HEK293 (cell line): Measurements from ENCODE around the gene SARS2.

Experiments
- GLIS1 ChIP-seq: fragments of 450-650 bp; formaldehyde crosslinking; IDR thresholded peaks from 2 replicates; pipeline ENCODE4 v1.5.1; 2016; ENCODE audit warnings: missing biosample characterization, missing genetic modification characterization
- GLIS2 ChIP-seq: fragments of 450-650 bp; formaldehyde crosslinking; IDR thresholded peaks from 2 replicates; pipeline ENCODE4 v1.5.1; 2016; ENCODE audit warnings: missing biosample characterization, missing genetic modification characterization
- MYNN ChIP-seq: fragments of 450-650 bp; formaldehyde crosslinking; IDR thresholded peaks from 2 replicates; pipeline ENCODE4 v1.5.1; 2016; ENCODE audit warnings: missing biosample characterization, missing genetic modification characterization, borderline replicate concordance
- SCRT1 ChIP-seq: fragments of 450-650 bp; formaldehyde crosslinking; IDR thresholded peaks from 2 replicates; pipeline ENCODE4 v1.5.1; 2016; ENCODE audit warnings: missing biosample characterization, missing genetic modification characterization, borderline replicate concordance
- WT1 ChIP-seq: fragments of 450-650 bp; formaldehyde crosslinking; IDR thresholded peaks from 2 replicates; pipeline ENCODE4 v1.5.1; 2016; ENCODE audit warnings: missing biosample characterization, missing genetic modification characterization
- ZBTB48 ChIP-seq: fragments of 450-650 bp; formaldehyde crosslinking; IDR thresholded peaks from 2 replicates; pipeline ENCODE4 v1.5.1; 2016; ENCODE audit warnings: missing biosample characterization, missing genetic modification characterization
- ZFP41 ChIP-seq: fragments of 450-650 bp; formaldehyde crosslinking; IDR thresholded peaks from 2 replicates; pipeline ENCODE4 v1.5.1; 2016; ENCODE audit warnings: missing biosample characterization, missing genetic modification characterization, borderline replicate concordance
- ZNF138 ChIP-seq: fragments of 450-650 bp; formaldehyde crosslinking; IDR thresholded peaks from 2 replicates; pipeline ENCODE4 v1.5.1; 2016; ENCODE audit warnings: missing biosample characterization, missing genetic modification characterization, borderline replicate concordance
- ZNF423 ChIP-seq: fragments of 450-650 bp; formaldehyde crosslinking; IDR thresholded peaks from 2 replicates; pipeline ENCODE4 v1.5.1; 2016; ENCODE audit warnings: missing biosample characterization, missing genetic modification characterization
- ZNF48 ChIP-seq: fragments of 450-650 bp; formaldehyde crosslinking; IDR thresholded peaks from 2 replicates; pipeline ENCODE4 v1.5.1; 2016; ENCODE audit warnings: missing biosample characterization, missing genetic modification characterization
- ZNF600 ChIP-seq: fragments of 450-650 bp; formaldehyde crosslinking; IDR thresholded peaks from 2 replicates; pipeline ENCODE4 v1.5.1; 2016; ENCODE audit warnings: missing biosample characterization, missing genetic modification characterization
- ZSCAN16 ChIP-seq: fragments of 450-650 bp; formaldehyde crosslinking; IDR thresholded peaks from 2 replicates; pipeline ENCODE4 v1.5.1; 2016; ENCODE audit warnings: missing biosample characterization, missing genetic modification characterization
- ZSCAN30 ChIP-seq: fragments of 450-650 bp; IDR thresholded peaks from 2 replicates; pipeline ENCODE4 v1.5.1; 2018; ENCODE audit warnings: missing biosample characterization, mild to moderate bottlenecking, missing genetic modification characterization, moderate library complexity
- TF ChIP-seq, protein P1 (sequence below): fragments of 450-650 bp; formaldehyde crosslinking; IDR thresholded peaks from 2 replicates; pipeline ENCODE4 v1.5.1; 2016; ENCODE audit warnings: missing biosample characterization, missing genetic modification characterization
- TF ChIP-seq, protein P2 (sequence below): fragments of 450-650 bp; formaldehyde crosslinking; IDR thresholded peaks from 2 replicates; pipeline ENCODE4 v1.5.1; 2017; ENCODE audit warnings: missing biosample characterization, missing genetic modification characterization
- TF ChIP-seq, protein P3 (sequence below): fragments of 450-650 bp; formaldehyde crosslinking; IDR thresholded peaks from 2 replicates; pipeline ENCODE4 v1.5.1; 2016; ENCODE audit warnings: missing biosample characterization, missing genetic modification characterization
- TF ChIP-seq, protein P4 (sequence below): fragments of 450-650 bp; formaldehyde crosslinking; IDR thresholded peaks from 2 replicates; pipeline ENCODE4 v1.5.1; 2016; ENCODE audit warnings: missing biosample characterization, missing genetic modification characterization
- TF ChIP-seq, protein P5 (sequence below): fragments of 450-650 bp; formaldehyde crosslinking; IDR thresholded peaks from 2 replicates; pipeline ENCODE4 v1.5.1; 2016; ENCODE audit warnings: missing biosample characterization, missing genetic modification characterization
- TF ChIP-seq, protein P6 (sequence below): fragments of 450-650 bp; formaldehyde crosslinking; IDR thresholded peaks from 2 replicates; pipeline ENCODE4 v1.5.1; 2017; ENCODE audit warnings: missing biosample characterization, missing genetic modification characterization
- TF ChIP-seq, protein P7 (sequence below): fragments of 450-650 bp; formaldehyde crosslinking; IDR thresholded peaks from 2 replicates; pipeline ENCODE4 v1.5.1; 2016; ENCODE audit warnings: missing biosample characterization, missing genetic modification characterization
- TF ChIP-seq, protein P8 (sequence below): fragments of 450-650 bp; formaldehyde crosslinking; IDR thresholded peaks from 2 replicates; pipeline ENCODE4 v1.5.1; 2016; ENCODE audit warnings: missing biosample characterization, missing genetic modification characterization
- TF ChIP-seq, protein P9 (sequence below): fragments of 450-650 bp; formaldehyde crosslinking; IDR thresholded peaks from 2 replicates; pipeline ENCODE4 v1.5.1; 2016; ENCODE audit warnings: missing biosample characterization, missing genetic modification characterization

The SARS2 gene

DNA sequence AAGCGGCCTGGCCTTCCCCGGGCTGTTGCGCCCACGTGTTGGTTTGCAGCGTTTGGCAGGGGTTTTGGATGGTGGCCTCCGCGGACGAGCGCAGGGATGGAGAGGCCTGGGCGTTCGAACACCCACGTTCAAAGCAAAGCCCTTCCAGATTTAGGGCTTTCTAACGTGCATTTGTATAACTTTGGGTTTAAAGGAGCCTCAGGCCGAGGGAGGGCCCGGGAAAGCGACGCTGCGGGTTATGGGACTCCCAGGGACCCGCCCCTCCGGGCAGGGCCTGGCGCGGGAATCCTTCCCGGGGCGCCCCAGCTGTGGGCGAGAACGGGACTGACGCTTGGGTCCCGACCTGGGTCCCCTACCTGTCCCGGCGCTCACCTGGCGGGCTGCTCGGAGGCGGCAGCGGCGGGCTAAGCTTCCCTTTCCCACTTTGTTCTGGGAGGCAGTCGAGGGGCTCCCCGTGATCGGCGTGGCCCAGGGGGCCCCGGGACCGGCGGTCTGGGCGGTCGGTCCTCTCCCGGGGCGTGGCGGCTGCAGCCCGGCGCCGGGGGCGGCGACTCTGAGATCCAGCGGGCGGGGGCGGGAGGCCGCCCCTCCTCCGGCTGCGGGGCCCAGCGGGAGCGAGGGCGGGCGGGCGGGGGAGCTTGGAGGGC, 44.8 kb upstream of the SARS2 start, which contains the start of gene FBXO17 (continued):
- TF ChIP-seq, protein P1, sequence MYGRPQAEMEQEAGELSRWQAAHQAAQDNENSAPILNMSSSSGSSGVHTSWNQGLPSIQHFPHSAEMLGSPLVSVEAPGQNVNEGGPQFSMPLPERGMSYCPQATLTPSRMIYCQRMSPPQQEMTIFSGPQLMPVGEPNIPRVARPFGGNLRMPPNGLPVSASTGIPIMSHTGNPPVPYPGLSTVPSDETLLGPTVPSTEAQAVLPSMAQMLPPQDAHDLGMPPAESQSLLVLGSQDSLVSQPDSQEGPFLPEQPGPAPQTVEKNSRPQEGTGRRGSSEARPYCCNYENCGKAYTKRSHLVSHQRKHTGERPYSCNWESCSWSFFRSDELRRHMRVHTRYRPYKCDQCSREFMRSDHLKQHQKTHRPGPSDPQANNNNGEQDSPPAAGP (tag by site-specific recombination), result peak; percentile 84
- TF ChIP-seq, protein P2, sequence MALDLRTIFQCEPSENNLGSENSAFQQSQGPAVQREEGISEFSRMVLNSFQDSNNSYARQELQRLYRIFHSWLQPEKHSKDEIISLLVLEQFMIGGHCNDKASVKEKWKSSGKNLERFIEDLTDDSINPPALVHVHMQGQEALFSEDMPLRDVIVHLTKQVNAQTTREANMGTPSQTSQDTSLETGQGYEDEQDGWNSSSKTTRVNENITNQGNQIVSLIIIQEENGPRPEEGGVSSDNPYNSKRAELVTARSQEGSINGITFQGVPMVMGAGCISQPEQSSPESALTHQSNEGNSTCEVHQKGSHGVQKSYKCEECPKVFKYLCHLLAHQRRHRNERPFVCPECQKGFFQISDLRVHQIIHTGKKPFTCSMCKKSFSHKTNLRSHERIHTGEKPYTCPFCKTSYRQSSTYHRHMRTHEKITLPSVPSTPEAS (tag by site-specific recombination), result peak; percentile 35; the same call in 1 of the 2 replicates
- TF ChIP-seq, protein P3, sequence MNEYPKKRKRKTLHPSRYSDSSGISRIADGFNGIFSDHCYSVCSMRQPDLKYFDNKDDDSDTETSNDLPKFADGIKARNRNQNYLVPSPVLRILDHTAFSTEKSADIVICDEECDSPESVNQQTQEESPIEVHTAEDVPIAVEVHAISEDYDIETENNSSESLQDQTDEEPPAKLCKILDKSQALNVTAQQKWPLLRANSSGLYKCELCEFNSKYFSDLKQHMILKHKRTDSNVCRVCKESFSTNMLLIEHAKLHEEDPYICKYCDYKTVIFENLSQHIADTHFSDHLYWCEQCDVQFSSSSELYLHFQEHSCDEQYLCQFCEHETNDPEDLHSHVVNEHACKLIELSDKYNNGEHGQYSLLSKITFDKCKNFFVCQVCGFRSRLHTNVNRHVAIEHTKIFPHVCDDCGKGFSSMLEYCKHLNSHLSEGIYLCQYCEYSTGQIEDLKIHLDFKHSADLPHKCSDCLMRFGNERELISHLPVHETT (tag by site-specific recombination), result peak; percentile 52
- TF ChIP-seq, protein P4, sequence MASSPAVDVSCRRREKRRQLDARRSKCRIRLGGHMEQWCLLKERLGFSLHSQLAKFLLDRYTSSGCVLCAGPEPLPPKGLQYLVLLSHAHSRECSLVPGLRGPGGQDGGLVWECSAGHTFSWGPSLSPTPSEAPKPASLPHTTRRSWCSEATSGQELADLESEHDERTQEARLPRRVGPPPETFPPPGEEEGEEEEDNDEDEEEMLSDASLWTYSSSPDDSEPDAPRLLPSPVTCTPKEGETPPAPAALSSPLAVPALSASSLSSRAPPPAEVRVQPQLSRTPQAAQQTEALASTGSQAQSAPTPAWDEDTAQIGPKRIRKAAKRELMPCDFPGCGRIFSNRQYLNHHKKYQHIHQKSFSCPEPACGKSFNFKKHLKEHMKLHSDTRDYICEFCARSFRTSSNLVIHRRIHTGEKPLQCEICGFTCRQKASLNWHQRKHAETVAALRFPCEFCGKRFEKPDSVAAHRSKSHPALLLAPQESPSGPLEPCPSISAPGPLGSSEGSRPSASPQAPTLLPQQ (tag by site-specific recombination), result peak; percentile 93
- TF ChIP-seq ZSCAN16 (tag by site-specific recombination) (peak; percentile 74; the same call in 1 of the 2 replicates), ZSCAN30 (tag by site-specific recombination) (peak; percentile 93), ZFP41 (tag by site-specific recombination) (no peak), GLIS2 (tag by site-specific recombination) (peak; percentile 100), WT1 (tag by site-specific recombination) (peak; percentile 76), ZNF48 (no peak), SCRT1 (tag by site-specific recombination) (peak; percentile 97), ZNF600 (tag by site-specific recombination) (peak; percentile 98), ZBTB48 (tag by site-specific recombination) (peak; percentile 98), ZNF423 (tag by site-specific recombination) (peak; percentile 94), ZNF138 (no peak), MYNN (no peak), GLIS1 (tag by site-specific recombination) (peak; percentile 91)
- TF ChIP-seq, protein P5, sequence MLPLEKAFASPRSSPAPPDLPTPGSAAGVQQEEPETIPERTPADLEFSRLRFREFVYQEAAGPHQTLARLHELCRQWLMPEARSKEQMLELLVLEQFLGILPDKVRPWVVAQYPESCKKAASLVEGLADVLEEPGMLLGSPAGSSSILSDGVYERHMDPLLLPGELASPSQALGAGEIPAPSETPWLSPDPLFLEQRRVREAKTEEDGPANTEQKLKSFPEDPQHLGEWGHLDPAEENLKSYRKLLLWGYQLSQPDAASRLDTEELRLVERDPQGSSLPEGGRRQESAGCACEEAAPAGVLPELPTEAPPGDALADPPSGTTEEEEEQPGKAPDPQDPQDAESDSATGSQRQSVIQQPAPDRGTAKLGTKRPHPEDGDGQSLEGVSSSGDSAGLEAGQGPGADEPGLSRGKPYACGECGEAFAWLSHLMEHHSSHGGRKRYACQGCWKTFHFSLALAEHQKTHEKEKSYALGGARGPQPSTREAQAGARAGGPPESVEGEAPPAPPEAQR (tag by site-specific recombination), result peak; percentile 46; the same call in 1 of the 2 replicates
- TF ChIP-seq, protein P6, sequence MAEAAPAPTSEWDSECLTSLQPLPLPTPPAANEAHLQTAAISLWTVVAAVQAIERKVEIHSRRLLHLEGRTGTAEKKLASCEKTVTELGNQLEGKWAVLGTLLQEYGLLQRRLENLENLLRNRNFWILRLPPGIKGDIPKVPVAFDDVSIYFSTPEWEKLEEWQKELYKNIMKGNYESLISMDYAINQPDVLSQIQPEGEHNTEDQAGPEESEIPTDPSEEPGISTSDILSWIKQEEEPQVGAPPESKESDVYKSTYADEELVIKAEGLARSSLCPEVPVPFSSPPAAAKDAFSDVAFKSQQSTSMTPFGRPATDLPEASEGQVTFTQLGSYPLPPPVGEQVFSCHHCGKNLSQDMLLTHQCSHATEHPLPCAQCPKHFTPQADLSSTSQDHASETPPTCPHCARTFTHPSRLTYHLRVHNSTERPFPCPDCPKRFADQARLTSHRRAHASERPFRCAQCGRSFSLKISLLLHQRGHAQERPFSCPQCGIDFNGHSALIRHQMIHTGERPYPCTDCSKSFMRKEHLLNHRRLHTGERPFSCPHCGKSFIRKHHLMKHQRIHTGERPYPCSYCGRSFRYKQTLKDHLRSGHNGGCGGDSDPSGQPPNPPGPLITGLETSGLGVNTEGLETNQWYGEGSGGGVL (tag by site-specific recombination), result peak; percentile 80
- TF ChIP-seq, protein P7, sequence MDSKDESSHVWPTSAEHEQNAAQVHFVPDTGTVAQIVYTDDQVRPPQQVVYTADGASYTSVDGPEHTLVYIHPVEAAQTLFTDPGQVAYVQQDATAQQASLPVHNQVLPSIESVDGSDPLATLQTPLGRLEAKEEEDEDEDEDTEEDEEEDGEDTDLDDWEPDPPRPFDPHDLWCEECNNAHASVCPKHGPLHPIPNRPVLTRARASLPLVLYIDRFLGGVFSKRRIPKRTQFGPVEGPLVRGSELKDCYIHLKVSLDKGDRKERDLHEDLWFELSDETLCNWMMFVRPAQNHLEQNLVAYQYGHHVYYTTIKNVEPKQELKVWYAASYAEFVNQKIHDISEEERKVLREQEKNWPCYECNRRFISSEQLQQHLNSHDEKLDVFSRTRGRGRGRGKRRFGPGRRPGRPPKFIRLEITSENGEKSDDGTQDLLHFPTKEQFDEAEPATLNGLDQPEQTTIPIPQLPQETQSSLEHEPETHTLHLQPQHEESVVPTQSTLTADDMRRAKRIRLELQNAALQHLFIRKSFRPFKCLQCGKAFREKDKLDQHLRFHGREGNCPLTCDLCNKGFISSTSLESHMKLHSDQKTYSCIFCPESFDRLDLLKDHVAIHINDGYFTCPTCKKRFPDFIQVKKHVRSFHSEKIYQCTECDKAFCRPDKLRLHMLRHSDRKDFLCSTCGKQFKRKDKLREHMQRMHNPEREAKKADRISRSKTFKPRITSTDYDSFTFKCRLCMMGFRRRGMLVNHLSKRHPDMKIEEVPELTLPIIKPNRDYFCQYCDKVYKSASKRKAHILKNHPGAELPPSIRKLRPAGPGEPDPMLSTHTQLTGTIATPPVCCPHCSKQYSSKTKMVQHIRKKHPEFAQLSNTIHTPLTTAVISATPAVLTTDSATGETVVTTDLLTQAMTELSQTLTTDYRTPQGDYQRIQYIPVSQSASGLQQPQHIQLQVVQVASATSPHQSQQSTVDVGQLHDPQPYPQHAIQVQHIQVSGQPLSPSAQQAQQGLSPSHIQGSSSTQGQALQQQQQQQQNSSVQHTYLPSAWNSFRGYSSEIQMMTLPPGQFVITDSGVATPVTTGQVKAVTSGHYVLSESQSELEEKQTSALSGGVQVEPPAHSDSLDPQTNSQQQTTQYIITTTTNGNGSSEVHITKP (tag by site-specific recombination), result peak; percentile 83
- TF ChIP-seq, protein P8, sequence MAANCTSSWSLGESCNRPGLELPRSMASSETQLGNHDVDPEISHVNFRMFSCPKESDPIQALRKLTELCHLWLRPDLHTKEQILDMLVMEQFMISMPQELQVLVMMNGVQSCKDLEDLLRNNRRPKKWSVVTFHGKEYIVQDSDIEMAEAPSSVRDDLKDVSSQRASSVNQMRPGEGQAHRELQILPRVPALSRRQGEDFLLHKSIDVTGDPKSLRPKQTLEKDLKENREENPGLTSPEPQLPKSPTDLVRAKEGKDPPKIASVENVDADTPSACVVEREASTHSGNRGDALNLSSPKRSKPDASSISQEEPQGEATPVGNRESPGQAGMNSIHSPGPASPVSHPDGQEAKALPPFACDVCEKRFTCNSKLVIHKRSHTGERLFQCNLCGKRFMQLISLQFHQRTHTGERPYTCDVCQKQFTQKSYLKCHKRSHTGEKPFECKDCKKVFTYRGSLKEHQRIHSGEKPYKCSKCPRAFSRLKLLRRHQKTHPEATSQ (tag by site-specific recombination), result peak; percentile 92
- TF ChIP-seq, protein P9, sequence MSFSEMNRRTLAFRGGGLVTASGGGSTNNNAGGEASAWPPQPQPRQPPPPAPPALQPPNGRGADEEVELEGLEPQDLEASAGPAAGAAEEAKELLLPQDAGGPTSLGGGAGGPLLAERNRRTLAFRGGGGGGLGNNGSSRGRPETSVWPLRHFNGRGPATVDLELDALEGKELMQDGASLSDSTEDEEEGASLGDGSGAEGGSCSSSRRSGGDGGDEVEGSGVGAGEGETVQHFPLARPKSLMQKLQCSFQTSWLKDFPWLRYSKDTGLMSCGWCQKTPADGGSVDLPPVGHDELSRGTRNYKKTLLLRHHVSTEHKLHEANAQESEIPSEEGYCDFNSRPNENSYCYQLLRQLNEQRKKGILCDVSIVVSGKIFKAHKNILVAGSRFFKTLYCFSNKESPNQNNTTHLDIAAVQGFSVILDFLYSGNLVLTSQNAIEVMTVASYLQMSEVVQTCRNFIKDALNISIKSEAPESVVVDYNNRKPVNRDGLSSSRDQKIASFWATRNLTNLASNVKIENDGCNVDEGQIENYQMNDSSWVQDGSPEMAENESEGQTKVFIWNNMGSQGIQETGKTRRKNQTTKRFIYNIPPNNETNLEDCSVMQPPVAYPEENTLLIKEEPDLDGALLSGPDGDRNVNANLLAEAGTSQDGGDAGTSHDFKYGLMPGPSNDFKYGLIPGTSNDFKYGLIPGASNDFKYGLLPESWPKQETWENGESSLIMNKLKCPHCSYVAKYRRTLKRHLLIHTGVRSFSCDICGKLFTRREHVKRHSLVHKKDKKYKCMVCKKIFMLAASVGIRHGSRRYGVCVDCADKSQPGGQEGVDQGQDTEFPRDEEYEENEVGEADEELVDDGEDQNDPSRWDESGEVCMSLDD, result peak; percentile 98
